Activated naive CD8-positive, alpha-beta T cell (primary cell): ENCODE results near the gene TOPAZ1.

Experiments used
- H3K27ac Mint-ChIP-seq: one replicate; pipeline ENCODE4 v1.8.0; 2021; ENCODE audit warnings: mixed read lengths
- H3K27me3 Mint-ChIP-seq: one replicate; pipeline ENCODE4 v1.8.0; 2021; ENCODE audit warnings: mixed read lengths
- H3K36me3 Mint-ChIP-seq: one replicate; pipeline ENCODE4 v1.8.0; 2021; ENCODE audit warnings: mixed read lengths
- H3K4me1 Mint-ChIP-seq: one replicate; pipeline ENCODE4 v1.8.0; 2021; ENCODE audit warnings: low read depth, mixed read lengths
- H3K4me3 Mint-ChIP-seq: one replicate; pipeline ENCODE4 v1.8.0; 2021; ENCODE audit warnings: mild to moderate bottlenecking, mixed read lengths
- H3K9me3 Mint-ChIP-seq: one replicate; pipeline ENCODE4 v1.8.0; 2021; ENCODE audit warnings: low read depth, mixed read lengths

The TOPAZ1 gene

DNA sequence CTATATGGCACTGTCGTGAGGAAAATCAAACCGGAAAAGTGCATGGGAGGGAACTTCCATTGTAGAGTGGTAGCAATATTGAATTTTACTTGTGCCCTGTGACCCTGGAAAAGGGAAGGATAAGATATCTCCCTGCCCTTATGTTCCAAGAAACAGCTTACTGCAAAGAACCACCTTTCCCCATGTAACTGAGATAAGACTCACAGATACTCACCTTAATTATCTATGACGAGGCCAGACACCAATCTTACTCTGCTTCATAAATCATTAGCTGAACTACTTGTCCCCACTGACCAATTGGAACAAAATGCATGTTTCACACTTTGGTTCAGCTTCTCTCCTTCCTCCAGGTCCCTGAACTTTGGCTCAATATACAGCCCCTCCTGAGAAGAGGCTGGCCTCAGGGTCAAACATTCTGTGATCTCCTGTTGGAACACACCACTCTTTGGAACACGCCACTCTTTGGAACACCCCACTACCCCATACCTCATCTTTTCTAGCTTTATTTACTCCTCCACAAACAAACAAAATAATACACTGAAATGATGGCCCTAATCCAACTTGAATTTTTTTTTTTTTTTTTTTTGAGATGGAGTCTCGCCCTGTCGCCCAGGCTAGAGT is 6.9 kb upstream of the TOPAZ1 start:
- Mint-ChIP-seq H3K4me1 (peaks cover 14% of the 10 kb centered on the region), H3K27me3 (peaks cover 4% of the 10 kb centered on the region), H3K36me3 (no peaks in the 10 kb centered on the region), H3K4me3 (no peak overlapping the region), H3K9me3 (no peaks in the 10 kb centered on the region), H3K27ac (no peak overlapping the region)

DNA sequence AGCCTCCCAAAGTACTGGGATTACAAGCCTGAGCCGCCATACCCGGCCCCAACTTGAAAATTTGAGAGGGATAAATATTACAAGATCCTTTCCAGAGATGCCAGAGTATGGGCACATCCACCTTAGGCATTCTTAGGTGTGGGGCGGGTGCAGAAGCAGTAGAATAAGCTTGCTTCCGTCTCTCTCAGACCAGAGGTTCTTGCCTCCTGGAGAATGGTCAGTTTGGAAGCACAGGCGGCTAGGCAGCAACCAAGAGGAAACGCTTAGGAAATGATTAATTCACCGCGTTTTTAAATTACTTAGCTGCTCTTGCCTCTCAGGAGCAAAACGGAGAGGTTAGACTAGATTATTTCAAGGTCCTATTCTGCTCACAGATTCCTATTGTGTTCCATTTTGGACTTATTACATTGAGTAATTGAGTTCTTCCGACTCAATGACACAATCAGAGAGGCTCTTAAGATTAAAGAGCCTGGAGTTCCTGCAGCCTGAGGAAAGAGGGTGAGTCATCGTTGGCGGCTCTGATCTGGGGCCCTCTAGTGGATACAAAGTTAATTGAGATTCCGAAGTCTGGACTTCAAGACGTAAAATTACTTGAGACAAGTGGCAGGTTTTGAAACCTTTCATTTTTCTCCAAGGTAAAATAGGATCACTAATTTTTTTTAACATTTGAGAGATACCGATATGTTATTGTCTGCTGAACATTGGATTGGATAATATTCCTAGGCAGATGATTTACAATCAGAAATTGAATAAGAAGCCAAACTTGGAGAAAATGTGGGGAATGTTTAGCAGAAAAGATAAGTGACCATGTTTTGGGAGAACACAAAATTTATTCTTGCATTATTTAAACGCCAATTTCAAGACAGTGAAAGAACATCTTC is 5.8 kb upstream of the TOPAZ1 start:
- Mint-ChIP-seq H3K36me3 (no peaks in the 10 kb centered on the region), H3K27ac (no peak overlapping the region), H3K4me3 (no peak overlapping the region), H3K27me3 (peaks cover 4% of the 10 kb centered on the region), H3K9me3 (no peaks in the 10 kb centered on the region), H3K4me1 (peaks cover 14% of the 10 kb centered on the region)

DNA sequence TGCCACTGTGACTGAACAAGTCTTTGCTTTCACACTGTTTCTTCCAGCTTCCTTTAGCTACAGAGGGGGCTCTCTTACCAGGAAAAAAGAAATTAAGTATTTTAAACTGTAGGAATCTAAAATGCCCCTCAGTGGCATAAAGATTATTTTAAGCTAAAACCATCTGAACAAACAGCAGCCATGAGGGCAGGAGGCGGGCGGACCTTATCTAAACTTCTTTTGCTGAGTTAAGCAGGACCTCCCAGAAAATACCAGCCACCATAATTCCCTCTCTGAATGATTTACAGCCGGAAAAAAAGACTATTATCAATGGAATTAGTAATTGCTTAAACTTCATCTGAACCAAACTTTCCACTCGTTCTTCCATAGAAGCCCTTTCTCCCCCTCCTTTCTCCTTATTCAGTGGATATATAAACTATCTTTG is 5.2 kb upstream of the TOPAZ1 start:
- Mint-ChIP-seq H3K9me3 (no peaks in the 10 kb centered on the region), H3K27ac (no peak overlapping the region), H3K36me3 (no peaks in the 10 kb centered on the region), H3K27me3 (peaks cover 6% of the 10 kb centered on the region), H3K4me3 (no peak overlapping the region), H3K4me1 (peaks cover 14% of the 10 kb centered on the region)

DNA sequence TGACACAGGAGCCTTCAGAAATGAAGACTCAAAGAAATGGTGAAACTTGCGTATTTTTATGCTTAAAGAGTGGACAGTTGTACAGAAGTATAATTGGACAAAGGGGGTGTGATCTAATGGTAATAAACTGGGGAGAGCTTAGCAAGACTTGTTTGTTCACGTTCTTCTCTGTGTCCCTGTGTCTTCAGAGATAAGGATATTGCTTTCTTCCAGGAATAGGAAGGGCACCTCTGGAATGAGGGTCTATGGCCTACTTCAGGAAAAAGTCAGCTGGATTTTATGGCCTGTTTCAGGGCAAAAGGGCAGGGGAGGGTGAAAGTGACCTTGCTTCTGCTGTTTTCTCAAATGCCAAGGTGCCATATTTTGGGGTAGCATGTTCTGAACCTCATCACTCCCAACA is 4.5 kb upstream of the TOPAZ1 start:
- Mint-ChIP-seq H3K36me3 (no peaks in the 10 kb centered on the region), H3K9me3 (no peaks in the 10 kb centered on the region), H3K4me3 (no peak overlapping the region), H3K27me3 (peaks cover 6% of the 10 kb centered on the region), H3K27ac (no peak overlapping the region), H3K4me1 (peaks cover 14% of the 10 kb centered on the region)

DNA sequence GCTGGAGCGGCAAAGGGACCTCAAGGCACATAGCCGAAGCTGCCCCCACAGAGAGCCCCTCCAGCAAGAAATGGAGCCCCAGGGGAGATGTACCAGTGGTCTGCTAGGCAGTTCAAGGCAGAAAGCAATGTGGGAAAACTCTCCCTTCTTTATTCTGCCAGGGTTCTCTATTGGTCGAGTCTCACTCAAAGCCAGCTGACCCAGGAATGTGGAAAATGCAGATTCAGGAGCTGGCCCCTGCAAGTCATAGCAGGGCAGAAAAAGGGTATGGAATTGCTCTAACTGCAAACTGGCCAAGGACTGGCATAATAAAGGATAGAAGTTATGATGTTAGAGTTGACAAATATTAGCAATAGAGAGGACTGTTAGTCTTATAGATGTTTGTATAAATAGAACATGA is 4.0 kb upstream of the TOPAZ1 start:
- Mint-ChIP-seq H3K36me3 (no peaks in the 10 kb centered on the region), H3K27me3 (peaks cover 6% of the 10 kb centered on the region), H3K27ac (no peak overlapping the region), H3K4me3 (no peak overlapping the region), H3K9me3 (no peaks in the 10 kb centered on the region), H3K4me1 (peaks cover 10% of the 10 kb centered on the region)

DNA sequence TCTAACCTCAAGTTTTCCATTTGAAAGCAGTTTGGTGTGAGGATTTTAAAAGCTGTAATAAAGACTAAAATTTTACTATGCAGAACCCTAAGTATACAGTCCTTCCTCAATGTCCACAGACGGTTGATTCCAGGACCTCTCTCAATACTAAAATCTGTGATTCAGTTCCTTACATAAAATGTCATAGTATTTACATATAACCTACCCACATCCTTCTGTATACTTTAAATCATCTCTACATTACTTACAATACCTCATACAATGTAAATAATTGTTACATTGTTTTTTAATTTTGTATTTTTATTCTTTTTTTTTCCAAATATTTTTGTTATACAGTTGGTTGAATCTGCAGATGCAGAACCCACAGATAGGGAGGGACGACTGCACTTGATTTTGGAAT is 2.8 kb upstream of the TOPAZ1 start:
- H3K36me3 Mint-ChIP-seq = no peaks in the 10 kb centered on the region
- peaks cover 6% of the 10 kb centered on the region for H3K27me3 Mint-ChIP-seq
- no peak overlapping the region for H3K27ac Mint-ChIP-seq
- H3K9me3 Mint-ChIP-seq = no peaks in the 10 kb centered on the region
- no peak overlapping the region for H3K4me3 Mint-ChIP-seq
- H3K4me1 Mint-ChIP-seq = peaks cover 6% of the 10 kb centered on the region

DNA sequence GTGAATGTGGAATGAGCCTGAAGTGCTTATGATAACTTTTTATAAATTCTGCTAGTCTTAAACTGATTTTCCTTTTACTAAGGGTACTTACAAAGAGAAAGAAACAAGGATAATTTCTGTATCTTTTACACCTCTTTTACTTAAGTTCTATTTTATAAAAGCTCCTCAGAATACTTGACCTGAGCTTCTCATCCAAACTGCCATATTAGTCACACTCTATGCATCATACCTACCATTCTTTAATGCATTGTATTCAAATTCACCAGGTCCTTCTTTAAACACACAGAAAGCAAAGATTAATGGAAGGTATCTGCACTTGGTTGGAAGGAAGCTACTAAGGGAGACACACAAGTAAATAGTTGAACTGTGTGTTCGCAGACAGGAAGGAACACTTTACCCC is 1.6 kb upstream of the TOPAZ1 start:
- H3K4me1 Mint-ChIP-seq = peaks cover 6% of the 10 kb centered on the region
- H3K4me3 Mint-ChIP-seq = no peak overlapping the region
- H3K27me3 Mint-ChIP-seq = peaks cover 6% of the 10 kb centered on the region
- H3K9me3 Mint-ChIP-seq = no peaks in the 10 kb centered on the region
- no peaks in the 10 kb centered on the region for H3K36me3 Mint-ChIP-seq
- H3K27ac Mint-ChIP-seq = no peak overlapping the region

DNA sequence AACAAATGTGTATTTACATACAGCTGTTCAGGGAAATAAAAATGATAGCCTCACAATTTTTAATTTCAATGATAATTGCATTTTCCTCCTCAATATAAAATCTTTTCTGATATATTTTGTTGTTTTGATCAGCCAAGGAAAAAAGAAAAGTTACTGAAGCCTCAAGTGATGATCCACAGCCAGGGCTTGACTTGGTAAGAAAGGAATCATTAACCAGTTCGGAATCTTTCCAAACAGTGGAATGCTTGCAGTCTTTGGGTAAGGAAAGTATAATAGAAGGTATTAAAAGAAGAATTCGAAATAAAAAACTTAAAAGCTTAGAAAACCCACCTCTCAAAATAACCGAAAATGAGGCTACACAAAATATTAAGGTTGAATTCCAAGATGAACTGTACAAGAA is 1.0 kb downstream of the TOPAZ1 start:
- H3K36me3 Mint-ChIP-seq = no peaks in the 10 kb centered on the region
- peaks cover 2% of the 10 kb centered on the region for H3K27me3 Mint-ChIP-seq
- H3K9me3 Mint-ChIP-seq = no peaks in the 10 kb centered on the region
- no peaks in the 10 kb centered on the region for H3K4me1 Mint-ChIP-seq
- no peak overlapping the region for H3K27ac Mint-ChIP-seq
- H3K4me3 Mint-ChIP-seq = no peak overlapping the region

DNA sequence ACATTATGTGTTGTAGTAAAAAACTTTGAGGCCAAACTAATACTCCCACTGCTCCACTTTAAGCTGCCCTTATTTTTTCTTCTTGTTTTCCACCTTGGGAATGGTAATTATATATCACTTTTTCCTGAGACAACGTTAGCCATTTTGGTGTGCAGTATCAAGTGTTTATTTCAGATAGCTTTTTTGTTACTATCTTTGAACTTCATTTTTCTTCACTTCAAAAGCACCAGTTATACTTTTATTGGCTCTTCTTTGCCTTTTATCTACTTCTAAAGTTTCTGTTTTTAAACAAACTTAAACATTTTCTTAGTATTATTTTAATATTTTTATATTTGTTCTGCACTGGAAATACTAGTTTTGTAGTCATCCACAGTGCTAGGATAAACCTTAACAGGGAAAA is 6.5 kb downstream of the TOPAZ1 start:
- Mint-ChIP-seq H3K4me1 (no peaks in the 10 kb centered on the region), H3K9me3 (peaks cover 8% of the 10 kb centered on the region), H3K27ac (no peak overlapping the region), H3K36me3 (peaks cover 2% of the 10 kb centered on the region), H3K27me3 (peaks cover 9% of the 10 kb centered on the region), H3K4me3 (no peak overlapping the region)

DNA sequence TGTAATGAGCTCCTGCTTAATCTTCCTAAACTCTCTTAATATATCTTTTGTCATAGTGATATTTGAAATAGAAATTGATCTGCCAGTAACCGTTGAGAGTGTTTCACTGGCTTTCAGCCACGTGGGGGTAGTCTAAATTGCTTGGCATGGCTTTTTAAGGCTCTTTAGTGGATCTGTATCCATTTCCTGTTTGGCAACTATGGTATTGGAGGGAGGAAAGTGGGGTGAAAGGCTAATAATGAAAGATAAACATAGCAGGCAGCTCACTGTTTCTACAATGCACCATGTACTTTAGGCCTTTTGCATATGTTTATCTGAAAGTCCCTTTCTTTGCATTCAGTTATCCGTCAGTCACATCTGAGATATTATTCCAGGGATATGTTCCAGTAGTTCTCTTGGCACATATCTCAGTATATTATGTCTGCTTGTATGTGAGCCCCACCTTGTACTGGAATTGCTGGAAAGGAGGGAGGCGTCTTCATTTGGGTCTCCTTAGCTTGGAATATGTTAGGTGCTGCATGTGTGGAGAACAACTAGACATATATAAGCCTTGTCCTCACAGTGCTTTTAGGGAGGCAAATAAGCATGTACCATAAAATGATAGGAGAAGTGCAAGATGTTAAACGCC is 10.8 kb downstream of the TOPAZ1 start:
- H3K4me1 Mint-ChIP-seq = no peaks in the 10 kb centered on the region
- H3K36me3 Mint-ChIP-seq = peaks cover 2% of the 10 kb centered on the region
- H3K27me3 Mint-ChIP-seq = peaks cover 9% of the 10 kb centered on the region
- H3K4me3 Mint-ChIP-seq = no peak overlapping the region
- no peak overlapping the region for H3K27ac Mint-ChIP-seq
- peaks cover 8% of the 10 kb centered on the region for H3K9me3 Mint-ChIP-seq

DNA sequence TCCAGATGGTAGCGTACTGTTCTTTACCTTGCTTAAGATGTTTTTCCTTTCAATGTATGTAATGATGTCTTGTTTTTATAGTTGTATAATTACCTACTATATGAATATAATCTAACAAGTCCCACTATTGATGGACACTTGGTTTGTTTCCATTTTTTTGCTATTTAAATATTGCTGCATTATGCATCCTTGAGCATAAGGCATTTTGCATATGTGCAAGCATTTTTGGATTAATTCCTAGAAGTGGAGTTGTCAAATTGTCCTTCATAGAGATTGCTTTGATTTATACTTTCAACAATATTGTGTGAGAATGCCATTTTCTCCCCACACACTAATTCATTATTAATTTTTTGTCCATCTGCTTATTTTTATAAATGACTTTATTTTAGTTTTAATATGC is 17.7 kb downstream of the TOPAZ1 start:
- H3K9me3 Mint-ChIP-seq = no peaks in the 10 kb centered on the region

DNA sequence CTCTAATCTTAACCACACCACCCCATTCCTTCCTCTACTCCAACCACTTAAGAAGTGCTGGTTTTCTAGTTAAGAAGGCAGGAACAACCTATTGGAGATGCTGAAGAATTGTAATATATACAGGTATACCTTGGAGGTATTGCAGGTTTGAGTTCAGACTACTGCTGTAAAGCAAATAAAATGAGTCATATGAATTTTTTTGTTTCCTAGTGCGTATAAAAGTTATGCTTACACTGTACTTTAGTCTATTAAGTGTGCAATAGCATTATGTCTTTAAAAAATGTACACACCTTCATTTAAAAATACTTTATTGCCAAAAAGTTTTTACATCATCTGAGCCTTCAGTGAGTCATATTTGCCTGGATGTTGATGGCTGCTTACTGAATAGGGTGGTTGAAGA is 22.5 kb downstream of the TOPAZ1 start:
- peaks cover 6% of the 10 kb centered on the region for H3K27me3 Mint-ChIP-seq
- H3K36me3 Mint-ChIP-seq = no peaks in the 10 kb centered on the region
- H3K4me1 Mint-ChIP-seq = no peaks in the 10 kb centered on the region
- H3K4me3 Mint-ChIP-seq = no peak overlapping the region
- H3K9me3 Mint-ChIP-seq = no peaks in the 10 kb centered on the region
- H3K27ac Mint-ChIP-seq = no peak overlapping the region

More for the DNA sequence above, 17.7 kb downstream of the TOPAZ1 start:
- Mint-ChIP-seq H3K4me3 (no peak overlapping the region), H3K27ac (no peak overlapping the region), H3K27me3 (peaks cover 6% of the 10 kb centered on the region), H3K4me1 (no peaks in the 10 kb centered on the region), H3K36me3 (no peaks in the 10 kb centered on the region)

DNA sequence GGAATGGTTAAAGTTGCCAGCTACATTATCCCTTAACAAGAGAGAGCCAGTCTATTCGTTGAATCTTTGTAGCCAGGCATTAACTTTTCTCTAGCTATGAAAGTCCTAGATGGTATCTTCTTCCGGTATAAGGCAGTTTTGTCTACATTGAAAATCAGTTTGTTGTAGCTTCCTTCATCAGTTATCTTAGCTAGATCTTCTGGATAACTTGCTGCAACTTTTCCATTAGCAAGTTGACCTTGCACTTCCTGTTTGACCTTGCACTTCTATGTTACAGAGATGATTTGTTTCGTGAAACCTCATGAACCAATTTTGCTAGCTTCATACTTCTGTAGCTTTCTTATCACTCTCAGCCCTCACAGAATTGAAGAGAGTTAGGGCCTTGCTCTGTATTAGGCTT is 24.1 kb downstream of the TOPAZ1 start:
- H3K4me3 Mint-ChIP-seq = no peak overlapping the region
- H3K27me3 Mint-ChIP-seq = peaks cover 2% of the 10 kb centered on the region
- H3K4me1 Mint-ChIP-seq = no peaks in the 10 kb centered on the region
- H3K36me3 Mint-ChIP-seq = no peaks in the 10 kb centered on the region
- H3K27ac Mint-ChIP-seq = no peak overlapping the region
- H3K9me3 Mint-ChIP-seq = no peaks in the 10 kb centered on the region

DNA sequence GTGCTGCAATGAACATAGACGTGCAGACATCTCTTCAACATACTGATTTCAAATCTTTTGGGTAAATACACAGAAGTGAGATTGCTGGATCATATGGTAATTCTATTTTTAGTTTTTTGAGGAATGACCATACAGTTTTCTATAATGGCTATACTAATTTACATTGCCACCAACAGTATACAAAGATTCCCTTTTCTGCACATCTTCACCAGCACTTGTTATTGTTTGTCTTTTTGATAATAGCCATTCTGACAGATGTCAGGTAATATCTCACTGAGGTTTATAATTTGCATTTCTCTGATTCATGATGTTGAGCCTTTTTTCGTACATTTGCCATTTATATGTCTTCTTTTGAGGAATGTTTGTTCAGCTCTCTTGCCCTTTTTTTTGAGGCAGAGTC is 30.5 kb downstream of the TOPAZ1 start:
- H3K9me3 Mint-ChIP-seq = peaks cover 3% of the 10 kb centered on the region
- no peak overlapping the region for H3K4me3 Mint-ChIP-seq
- no peaks in the 10 kb centered on the region for H3K4me1 Mint-ChIP-seq
- H3K27ac Mint-ChIP-seq = no peak overlapping the region
- peaks cover 6% of the 10 kb centered on the region for H3K27me3 Mint-ChIP-seq
- peaks cover 9% of the 10 kb centered on the region for H3K36me3 Mint-ChIP-seq

DNA sequence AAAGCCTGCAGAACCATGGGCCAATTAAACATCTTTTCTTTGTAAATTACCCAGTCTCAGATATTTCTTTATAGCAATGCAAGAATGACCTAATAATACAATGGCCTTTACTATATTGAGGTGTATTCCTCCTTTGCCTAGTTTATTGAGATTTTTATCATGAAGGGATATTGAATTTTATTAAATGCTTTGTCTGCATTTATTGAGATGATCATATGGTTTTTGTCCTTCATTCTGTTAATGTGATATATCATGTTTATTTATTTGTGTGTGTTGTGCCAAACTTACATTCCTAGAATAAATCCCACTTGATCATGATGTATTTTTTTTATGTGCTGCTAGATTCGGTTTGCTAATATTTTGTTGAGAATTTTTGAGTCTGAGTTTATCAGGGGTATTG is 36.2 kb downstream of the TOPAZ1 start:
- H3K27me3 Mint-ChIP-seq = peaks cover 13% of the 10 kb centered on the region
- no peak overlapping the region for H3K4me3 Mint-ChIP-seq
- no peaks in the 10 kb centered on the region for H3K4me1 Mint-ChIP-seq
- H3K36me3 Mint-ChIP-seq = peaks cover 9% of the 10 kb centered on the region
- peaks cover 3% of the 10 kb centered on the region for H3K9me3 Mint-ChIP-seq
- H3K27ac Mint-ChIP-seq = no peak overlapping the region
